H9 (cell line): Measurements from ENCODE around the gene BCAS4. TPM values are rescaled to one million over a fixed set of nuclear protein-coding genes. Genes with fewer than 3 reads are reported as not detected.

ENCODE experiments used
- DNase-seq: peaks from one replicate; pipeline ENCODE4 v3.0.0-alpha.2; 2017
- H2AFZ ChIP-seq: one replicate; pipeline ENCODE4 v1.6.1; 2013; ENCODE audit warnings: mild to moderate bottlenecking, low read length, control low read depth, moderate library complexity
- H2AK5ac ChIP-seq: 2 replicates; pipeline ENCODE4 v1.6.1; 2013; ENCODE audit warnings: low read length, control low read depth, mixed read lengths; ENCODE audit not compliant: insufficient read length
- H2BK120ac ChIP-seq: one replicate; pipeline ENCODE4 v1.6.1; 2013; ENCODE audit warnings: low read depth, mild to moderate bottlenecking, low read length, control low read depth, inconsistent platforms; ENCODE audit not compliant: poor library complexity, severe bottlenecking
- H2BK12ac ChIP-seq: 2 replicates; pipeline ENCODE4 v1.6.1; 2013; ENCODE audit warnings: low read length, control low read depth, mixed read lengths, low read depth; ENCODE audit not compliant: insufficient read length
- H2BK15ac ChIP-seq: 2 replicates; pipeline ENCODE4 v1.6.1; 2013; ENCODE audit warnings: low read depth, low read length, control low read depth
- H2BK20ac ChIP-seq: one replicate; pipeline ENCODE4 v1.6.1; 2013; ENCODE audit warnings: low read depth, mild to moderate bottlenecking, low read length, control low read depth, inconsistent platforms; ENCODE audit not compliant: poor library complexity, severe bottlenecking
- H2BK5ac ChIP-seq: 2 replicates; pipeline ENCODE4 v1.6.1; 2013; ENCODE audit warnings: low read length, control low read depth, mixed read lengths; ENCODE audit not compliant: insufficient read length
- H3K14ac ChIP-seq: 2 replicates; pipeline ENCODE4 v1.6.1; 2013; ENCODE audit warnings: low read length, control low read depth; ENCODE audit not compliant: insufficient read depth
- H3K18ac ChIP-seq: 2 replicates; pipeline ENCODE4 v1.6.1; 2013; ENCODE audit warnings: low read depth, mild to moderate bottlenecking, mixed read lengths, low read length, control low read depth; ENCODE audit not compliant: insufficient read length
- H3K23ac ChIP-seq: 2 replicates; pipeline ENCODE4 v1.6.1; 2013; ENCODE audit warnings: low read length, control low read depth, mixed read lengths, low read depth; ENCODE audit not compliant: insufficient read length
- H3K23me2 ChIP-seq: 2 replicates; pipeline ENCODE4 v1.6.1; 2013; ENCODE audit warnings: low read depth, mild to moderate bottlenecking, mixed read lengths, low read length, control low read depth; ENCODE audit not compliant: insufficient read length, poor library complexity, severe bottlenecking
- H3K27ac ChIP-seq: 2 replicates; pipeline ENCODE4 v1.5.1; 2013; ENCODE audit warnings: low read length, control low read depth, mixed read lengths, low read depth; ENCODE audit not compliant: insufficient read length
- H3K27me3 ChIP-seq: 2 replicates; pipeline ENCODE4 v1.6.1; 2013; ENCODE audit warnings: low read length, control low read depth, inconsistent platforms; ENCODE audit not compliant: insufficient read depth
- H3K4ac ChIP-seq: 2 replicates; pipeline ENCODE4 v1.6.1; 2013; ENCODE audit warnings: low read depth, mild to moderate bottlenecking, control low read depth, inconsistent platforms, low read length, moderate library complexity
- H3K4me1 ChIP-seq: 2 replicates; pipeline ENCODE4 v1.6.1; 2013; ENCODE audit warnings: low read length, control low read depth, inconsistent platforms; ENCODE audit not compliant: insufficient read depth
- H3K4me2 ChIP-seq: 2 replicates; pipeline ENCODE4 v1.6.1; 2013; ENCODE audit warnings: low read length, control low read depth, mixed read lengths; ENCODE audit not compliant: insufficient read length, insufficient read depth
- H3K56ac ChIP-seq: 2 replicates; pipeline ENCODE4 v1.6.1; 2013; ENCODE audit warnings: low read depth, mild to moderate bottlenecking, mixed read lengths, low read length, control low read depth; ENCODE audit not compliant: insufficient read length
- H3K79me1 ChIP-seq: 2 replicates; pipeline ENCODE4 v1.6.1; 2013; ENCODE audit warnings: low read depth, mild to moderate bottlenecking, moderate library complexity, low read length, control low read depth, inconsistent platforms; ENCODE audit not compliant: insufficient read depth, poor library complexity, severe bottlenecking
- H3K79me2 ChIP-seq: 2 replicates; pipeline ENCODE4 v1.6.1; 2013; ENCODE audit warnings: low read length, control low read depth, inconsistent platforms; ENCODE audit not compliant: insufficient read depth
- H3K9ac ChIP-seq: 2 replicates; pipeline ENCODE4 v1.6.1; 2013; ENCODE audit warnings: low read length, control low read depth, mixed read lengths; ENCODE audit not compliant: insufficient read length; ENCODE audit errors: extremely low read depth
- H3K9me3 ChIP-seq: one replicate; pipeline ENCODE4 v1.6.1; 2013; ENCODE audit warnings: low read depth, low read length, inconsistent platforms; ENCODE audit not compliant: control insufficient read depth
- H3T11ph ChIP-seq: one replicate; pipeline ENCODE4 v1.6.1; 2013; ENCODE audit warnings: mild to moderate bottlenecking, low read length, control low read depth, inconsistent platforms
- H4K20me1 ChIP-seq: one replicate; pipeline ENCODE4 v1.6.1; 2013; ENCODE audit not compliant: control insufficient read depth, insufficient read length, insufficient read depth
- H4K5ac ChIP-seq: 2 replicates; pipeline ENCODE4 v1.6.1; 2013; ENCODE audit warnings: low read depth, mild to moderate bottlenecking, mixed read lengths, low read length, control low read depth; ENCODE audit not compliant: insufficient read length
- H4K8ac ChIP-seq: replicated peaks from 2 replicates; pipeline ENCODE4 v1.6.1; 2013; ENCODE audit warnings: low read length, control low read depth, mixed read lengths, low read depth; ENCODE audit not compliant: insufficient read length
- H4K91ac ChIP-seq: 2 replicates; pipeline ENCODE4 v1.6.1; 2013; ENCODE audit warnings: low read depth, mild to moderate bottlenecking, moderate library complexity, mixed read lengths, low read length, control low read depth; ENCODE audit not compliant: insufficient read length
- H3K27ac Mint-ChIP-seq, 3 experiments: 2 replicates in 2 of 3; 3 replicates in 1 of 3; pipeline ENCODE4 v1.8.0; 2020 to 2021; ENCODE audit warnings: mixed read lengths in 3 of 3, mild to moderate bottlenecking in 1 of 3, moderate library complexity in 1 of 3
- H3K27me3 Mint-ChIP-seq: 2 replicates; pipeline ENCODE4 v1.8.0; 2021; ENCODE audit warnings: low read depth, mild to moderate bottlenecking, moderate library complexity, mixed read lengths
- H3K36me3 Mint-ChIP-seq, 3 experiments: 2 replicates in 2 of 3; 3 replicates in 1 of 3; pipeline ENCODE4 v1.8.0; 2020 to 2021; ENCODE audit warnings: low read depth in 3 of 3, mixed read lengths in 3 of 3; ENCODE audit not compliant: insufficient read depth in 1 of 3
- H3K4me1 Mint-ChIP-seq, 2 experiments: 2 replicates each; pipeline ENCODE4 v1.8.0; 2020; ENCODE audit warnings: mixed read lengths in 2 of 2
- H3K4me3 Mint-ChIP-seq, 2 experiments: 2 replicates in 1 of 2; 3 replicates in 1 of 2; pipeline ENCODE4 v1.8.0; 2020 to 2021; ENCODE audit warnings: mild to moderate bottlenecking in 2 of 2, mixed read lengths in 2 of 2, moderate library complexity in 1 of 2
- H3K9me3 Mint-ChIP-seq, 2 experiments: 2 replicates in 1 of 2; 3 replicates in 1 of 2; pipeline ENCODE4 v1.8.0; 2020; ENCODE audit warnings: mild to moderate bottlenecking in 2 of 2, mixed read lengths in 2 of 2, moderate library complexity in 1 of 2
- CTCF ChIP-seq: fragments of 200-600 bp; sonication (generic); conservative IDR thresholded peaks from 3 replicates; pipeline ENCODE4 v1.8.0; 2021; ENCODE audit warnings: antibody characterized with exemption, mild to moderate bottlenecking
- WGBS: extraction: QIAGEN DNeasy Blood & Tissue Kit; methylation state at CpG from one replicate; pipeline ENCODE4 v1.1.7; 2013; ENCODE audit warnings: missing lambda C conversion rate, low lambda C conversion rate, mixed read lengths; ENCODE audit not compliant: insufficient read length; ENCODE audit errors: extremely low coverage; 5-methylcytosine and 5-hydroxymethylcytosine counted together
- total RNA-seq: library from RNA; stranded (reverse); gene quantifications from 2 replicates; pipeline ENCODE4 v1.2.1, GENCODE V29; 2021

Gene BCAS4
- total RNA-seq, 1 experiment from 2014 or later: 16.9 TPM

- H3K14ac ChIP-seq: no peak overlapping the region
These were observed 7.7 kb upstream of the BCAS4 start for GRCh38 chr20:50787181-50787580.

More at GRCh38 chr20:50787181-50787580, 7.7 kb upstream of the BCAS4 start:
- Histone ChIP-seq H3K4ac (no peak overlapping the region), H4K5ac (no peak overlapping the region), H3K4me1 (no peaks in the 10 kb centered on the region), H3K23ac (no peak overlapping the region), H2BK12ac (no peak overlapping the region), H3K79me1 (no peaks in the 10 kb centered on the region), H3K27ac (no peak overlapping the region), H2BK120ac (no peak overlapping the region), H4K8ac (no peak overlapping the region), H2AK5ac (no peak overlapping the region), H3K18ac (no peak overlapping the region), H3K9me3 (no peaks in the 10 kb centered on the region), H2AFZ (no peak overlapping the region), H3K79me2 (no peaks in the 10 kb centered on the region), H2BK5ac (no peak overlapping the region), H3K23me2 (no peaks in the 10 kb centered on the region), H2BK15ac (no peak overlapping the region), H2BK20ac (no peak overlapping the region), H3K27me3 (no peaks in the 10 kb centered on the region), H3T11ph (no peak overlapping the region), H3K9ac (no peak overlapping the region), H4K20me1 (no peaks in the 10 kb centered on the region), H4K91ac (no peak overlapping the region), H3K56ac (no peak overlapping the region), H3K4me2 (no peak overlapping the region)
- no CpG with 5 or more reads among the region's 2 CpGs for WGBS
- H3K36me3 Mint-ChIP-seq: peaks cover 0 to 14% (median 4%) of the 10 kb centered on the region in 3 experiments; a peak in 4 of 7 replicates
- H3K4me1 Mint-ChIP-seq: peaks cover 8 to 25% of the 10 kb centered on the region in 2 experiments
- H3K4me3 Mint-ChIP-seq: no peak overlapping the region
- peaks cover 3% of the 10 kb centered on the region; the same call in 1 of the 2 replicates for H3K27me3 Mint-ChIP-seq
- no peak overlapping the region for H3K27ac Mint-ChIP-seq
- no peak for TF ChIP-seq CTCF
- peaks cover 7 to 12% of the 10 kb centered on the region in 2 experiments; a peak in 4 of 5 replicates for H3K9me3 Mint-ChIP-seq
- no peak for DNase-seq
